IMR-90 (cell line): ENCODE data around the gene RNF166. TPM values are rescaled to one million over a fixed set of nuclear protein-coding genes. Genes with fewer than 3 reads are reported as not detected.
A peak's percentile ranks its signal among the peaks of the same experiment; 100 is the strongest.

Experiments
- ATAC-seq: fragments of 200-7000 bp; cut with Tn5 transposase; 2 replicates; pipeline ENCODE4 v1.9.1; 2020; ENCODE audit warnings: low read depth, mild to moderate bottlenecking, moderate library complexity
- BruUV-seq: library from RNA; stranded (reverse); fragments of 400-500 nt; replicated peaks from 2 replicates; lab custom pipeline; 2021; lab: Mats Ljungman, UMichigan
- CTCF ChIA-PET: fragments of 300-600 bp; formaldehyde crosslinking; extraction: SDS; loops from one replicate; lab custom pipeline; 2021; ENCODE audit warnings: antibody characterized with exemption; lab: Yijun Ruan, JAX
- POLR2A ChIA-PET: fragments of 300-600 bp; sonication (Branson Sonifier 250); formaldehyde crosslinking; loops from one replicate; lab custom pipeline; 2022; ENCODE audit warnings: antibody characterized with exemption; ENCODE audit not compliant: unreplicated experiment; lab: Charles Lee
- DNase-seq: peaks from one replicate; pipeline ENCODE4 v3.0.0; 2013
- H2AFZ ChIP-seq: replicated peaks from 2 replicates; pipeline ENCODE3; 2013; ENCODE audit warnings: low read length, mild to moderate bottlenecking; ENCODE audit not compliant: poor library complexity
- H2AK5ac ChIP-seq: 2 replicates; pipeline ENCODE4 v1.6.1; 2013; ENCODE audit warnings: low read depth, low read length, inconsistent platforms
- H2AK9ac ChIP-seq: replicated peaks from 2 replicates; pipeline ENCODE3; 2013; ENCODE audit warnings: mild to moderate bottlenecking, low read depth, low read length, moderate library complexity; ENCODE audit not compliant: poor library complexity
- H2BK120ac ChIP-seq: 2 replicates; pipeline ENCODE4 v1.6.1; 2013; ENCODE audit warnings: low read depth, low read length, inconsistent platforms
- H2BK15ac ChIP-seq: 3 replicates; pipeline ENCODE4 v1.6.1; 2013; ENCODE audit warnings: low read depth, low read length, inconsistent platforms
- H2BK20ac ChIP-seq: 2 replicates; pipeline ENCODE4 v1.6.1; 2013; ENCODE audit warnings: low read depth, mild to moderate bottlenecking, inconsistent platforms, low read length, moderate library complexity
- H2BK5ac ChIP-seq: 2 replicates; pipeline ENCODE4 v1.6.1; 2013; ENCODE audit warnings: mild to moderate bottlenecking, low read depth, low read length, inconsistent platforms; ENCODE audit not compliant: poor library complexity, severe bottlenecking
- H3K14ac ChIP-seq: replicated peaks from 2 replicates; pipeline ENCODE4 v1.6.1; 2013; ENCODE audit warnings: low read depth, low read length, inconsistent platforms
- H3K18ac ChIP-seq: 2 replicates; pipeline ENCODE4 v1.6.1; 2013; ENCODE audit warnings: low read depth, low read length, control low read depth
- H3K23ac ChIP-seq: 2 replicates; pipeline ENCODE4 v1.6.1; 2013; ENCODE audit warnings: low read depth, low read length, inconsistent platforms
- H3K27ac ChIP-seq: 2 replicates; pipeline ENCODE4 v1.5.1; 2013; ENCODE audit warnings: mild to moderate bottlenecking, control low read depth, low read length; ENCODE audit not compliant: insufficient read depth
- H3K27me3 ChIP-seq: 2 replicates; pipeline ENCODE4 v1.6.1; 2013; ENCODE audit warnings: low read length; ENCODE audit not compliant: control insufficient read depth, insufficient read depth
- H3K36me3 ChIP-seq: 2 replicates; pipeline ENCODE4 v1.6.1; 2013; ENCODE audit warnings: low read length, mixed read lengths; ENCODE audit not compliant: control insufficient read depth, insufficient read depth
- H3K4ac ChIP-seq: 2 replicates; pipeline ENCODE4 v1.6.1; 2013; ENCODE audit warnings: low read depth, low read length, inconsistent platforms
- H3K4me1 ChIP-seq: 2 replicates; pipeline ENCODE4 v1.6.1; 2013; ENCODE audit warnings: low read length, mixed read lengths; ENCODE audit not compliant: control insufficient read depth, insufficient read depth
- H3K4me2 ChIP-seq: 2 replicates; pipeline ENCODE4 v1.6.1; 2013; ENCODE audit warnings: low read depth, mild to moderate bottlenecking, control low read depth, low read length, moderate library complexity
- H3K4me3 ChIP-seq: 2 replicates; pipeline ENCODE4 v1.5.1; 2013; ENCODE audit warnings: low read depth, mild to moderate bottlenecking, control low read depth, low read length, moderate library complexity; ENCODE audit not compliant: insufficient read depth
- H3K56ac ChIP-seq: 2 replicates; pipeline ENCODE4 v1.6.1; 2013; ENCODE audit warnings: low read length, inconsistent platforms; ENCODE audit not compliant: insufficient read depth; ENCODE audit errors: extremely low read depth
- H3K79me1 ChIP-seq, 2 experiments: 2 replicates each; pipeline ENCODE4 v1.6.1; 2013; ENCODE audit warnings: low read length in 2 of 2, inconsistent platforms in 1 of 2, low read depth in 1 of 2
- H3K9ac ChIP-seq: 2 replicates; pipeline ENCODE4 v1.6.1; 2013; ENCODE audit warnings: low read depth, low read length, control low read depth
- H3K9me1 ChIP-seq: 2 replicates; pipeline ENCODE4 v1.6.1; 2013; ENCODE audit warnings: low read length, inconsistent platforms; ENCODE audit not compliant: insufficient read depth
- H3K9me3 ChIP-seq: 2 replicates; pipeline ENCODE4 v1.6.1; 2013; ENCODE audit warnings: low read length; ENCODE audit not compliant: control insufficient read depth, insufficient read depth
- H4K20me1 ChIP-seq: 2 replicates; pipeline ENCODE4 v1.6.1; 2013; ENCODE audit warnings: low read length, inconsistent platforms; ENCODE audit not compliant: insufficient read depth
- H4K5ac ChIP-seq: 2 replicates; pipeline ENCODE4 v1.6.1; 2013; ENCODE audit warnings: mild to moderate bottlenecking, low read depth, low read length, control low read depth
- H4K8ac ChIP-seq, 2 experiments: 2 replicates each; pipeline ENCODE4 v1.6.1; 2013; ENCODE audit warnings: low read depth in 2 of 2, low read length in 2 of 2, control low read depth in 1 of 2, inconsistent platforms in 1 of 2
- H4K91ac ChIP-seq: 2 replicates; pipeline ENCODE4 v1.6.1; 2013; ENCODE audit warnings: low read depth, low read length, inconsistent platforms; ENCODE audit not compliant: insufficient read depth
- BHLHE40 ChIP-seq: fragments of 150-350 bp; IDR thresholded peaks from 2 replicates; pipeline ENCODE4 v1.6.1; 2016; ENCODE audit warnings: mild to moderate bottlenecking, low read depth, low read length
- CEBPB ChIP-seq: IDR thresholded peaks from 2 replicates; pipeline ENCODE4 v1.6.1; 2012; ENCODE audit warnings: low read depth, low read length, improper control_type of control experiment
- CHD1 ChIP-seq: IDR thresholded peaks from 2 replicates; pipeline ENCODE4 v1.6.1; 2012; ENCODE audit warnings: low read depth, low read length, improper control_type of control experiment
- FOS ChIP-seq: fragments of 150-350 bp; IDR thresholded peaks from 2 replicates; pipeline ENCODE4 v1.6.1; 2016; ENCODE audit warnings: low read depth, low read length
- MAFK ChIP-seq: IDR thresholded peaks from 2 replicates; pipeline ENCODE4 v1.6.1; 2012; ENCODE audit warnings: low read depth, low read length, improper control_type of control experiment
- MAZ ChIP-seq: IDR thresholded peaks from 2 replicates; pipeline ENCODE4 v1.6.1; 2012; ENCODE audit warnings: low read depth, mild to moderate bottlenecking, low read length, improper control_type of control experiment, moderate library complexity, borderline replicate concordance
- MXI1 ChIP-seq: IDR thresholded peaks from 2 replicates; pipeline ENCODE4 v1.6.1; 2012; ENCODE audit warnings: low read depth, mild to moderate bottlenecking, low read length, moderate library complexity, borderline replicate concordance
- NFE2L2 ChIP-seq: fragments of 150-350 bp; IDR thresholded peaks from 2 replicates; pipeline ENCODE4 v1.6.1; 2016; ENCODE audit warnings: low read depth, mild to moderate bottlenecking, low read length
- POLR2A ChIP-seq: IDR thresholded peaks from 2 replicates; pipeline ENCODE4 v1.6.1; 2012; ENCODE audit warnings: mild to moderate bottlenecking, low read depth, low read length
- RAD21 ChIP-seq: IDR thresholded peaks from 2 replicates; pipeline ENCODE4 v1.6.1; 2012; ENCODE audit warnings: low read length, improper control_type of control experiment
- RCOR1 ChIP-seq: IDR thresholded peaks from 2 replicates; pipeline ENCODE4 v1.6.1; 2012; ENCODE audit warnings: mild to moderate bottlenecking, low read length, improper control_type of control experiment; ENCODE audit not compliant: insufficient replicate concordance
- RFX5 ChIP-seq: IDR thresholded peaks from 2 replicates; pipeline ENCODE4 v1.8.0; 2012; ENCODE audit warnings: low read depth, mild to moderate bottlenecking, low read length, moderate library complexity
- SMC3 ChIP-seq: fragments of 150-350 bp; IDR thresholded peaks from 2 replicates; pipeline ENCODE4 v1.6.1; 2016; ENCODE audit warnings: low read depth, mild to moderate bottlenecking, antibody characterized with exemption, low read length, moderate library complexity
- WGBS, 2 experiments: methylation state at CpG; one replicate each; pipeline versions ENCODE4 v1.1.5 to v1.1.7; 2013; ENCODE audit warnings: missing lambda C conversion rate in 2 of 2; ENCODE audit not compliant: insufficient read length in 1 of 2; ENCODE audit errors: extremely low coverage in 2 of 2; 5-methylcytosine and 5-hydroxymethylcytosine counted together
- dilution Hi-C: fragments of 300-500 bp; cut with HindIII; formaldehyde crosslinking; loops from one replicate; pipeline ENCODE4 v1.14.3; 2018; ENCODE audit warnings: low sequenced_read_pairs; ENCODE audit not compliant: unreplicated experiment
- in situ Hi-C: fragments of 300-500 bp; cut with MboI; formaldehyde crosslinking; loops from 3 replicates; pipeline ENCODE4 v1.14.3; 2019; ENCODE audit warnings: low sequenced_read_pairs, inconsistent platforms, mixed read lengths
- intact Hi-C: fragments of 100-400 bp; cut with micrococcal nuclease; formaldehyde crosslinking; loops from 2 replicates; pipeline ENCODE4 v1.10.0; 2022
- polyA plus RNA-seq, 3 experiments: library from polyadenylated mRNA; depleted of rRNA; stranded (reverse); fragments of >200 nt; gene quantifications; 2 replicates each; pipeline ENCODE4 v1.2.3, GENCODE V29; 2012; ENCODE audit warnings: low replicate concordance in 1 of 3
- total RNA-seq: library from RNA; depleted of rRNA; stranded (reverse); fragments of >200 nt; gene quantifications from 2 replicates; pipeline ENCODE4 v1.2.3, GENCODE V29; 2012
- TF ChIP-seq, protein P1 (sequence below): fragments of 150-350 bp; IDR thresholded peaks from 2 replicates; pipeline ENCODE4 v1.6.1; 2017; ENCODE audit warnings: mild to moderate bottlenecking, antibody characterized with exemption, low read length, low read depth
- TF ChIP-seq, protein P2 (sequence below): conservative IDR thresholded peaks from 2 replicates; pipeline ENCODE4 v1.5.1; 2012; ENCODE audit warnings: mild to moderate bottlenecking, low read depth, low read length, improper control_type of control experiment

RNF166 gene
- total and polyA plus RNA-seq, 2 of the 4 experiments (the other 2 are of a cell fraction), result 8.1 to 17.4 TPM

DNA sequence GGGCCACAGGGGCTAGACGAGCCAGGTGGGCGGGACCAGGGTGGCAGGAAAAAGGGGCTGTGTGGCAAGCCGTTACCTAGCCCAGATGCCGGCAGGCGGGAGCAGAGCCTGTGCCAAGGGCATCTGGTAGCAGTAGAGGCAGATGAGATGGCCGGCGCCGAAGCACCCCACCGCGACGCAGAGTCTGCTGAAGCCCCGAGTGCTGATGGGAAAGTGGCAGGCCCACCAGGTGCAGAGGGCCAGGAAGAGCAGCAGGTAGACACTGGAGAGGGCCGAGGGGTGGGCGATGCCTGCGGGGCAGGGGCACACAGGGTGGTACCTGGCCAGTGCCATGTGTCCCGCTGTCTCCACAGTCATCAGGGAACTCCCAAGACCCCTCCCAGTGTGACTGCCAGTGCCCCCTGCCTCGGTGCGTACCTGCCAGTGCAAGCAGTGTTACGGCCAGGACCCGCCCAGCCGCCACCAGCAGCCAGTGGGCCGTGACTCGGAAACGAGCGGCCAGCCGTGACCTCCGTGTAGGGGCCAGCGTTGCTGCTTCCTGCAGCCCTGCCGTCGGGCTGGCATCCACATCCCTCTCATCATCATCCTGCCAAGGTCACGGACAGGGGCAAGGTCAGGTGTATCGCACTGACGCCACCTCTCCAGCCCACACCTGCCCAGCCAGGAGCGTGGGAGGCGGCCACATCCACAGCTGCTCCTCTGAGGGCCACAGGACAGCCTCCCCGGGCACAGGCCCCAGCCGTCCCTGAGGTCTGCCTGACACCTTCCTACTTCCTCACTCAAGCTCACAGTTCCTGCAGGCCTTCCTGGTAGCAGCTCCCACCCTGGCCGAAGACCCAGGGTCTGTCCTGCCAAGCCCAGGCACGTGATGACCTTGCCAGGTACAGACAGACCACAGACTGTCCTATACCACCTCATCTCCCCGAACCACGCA lies 32.2 kb upstream of the RNF166 start:
- no peak overlapping the region for H3K23ac ChIP-seq
- peak overlapping the region; percentile 72 for H2AK9ac ChIP-seq
- no peak overlapping the region for H3K56ac ChIP-seq
- intact Hi-C loops (no loop called here), dilution Hi-C loops (no loop called here), in situ Hi-C loops (no loop called here)
- ATAC-seq (no peak), DNase-seq (no peak)
- H3K27me3 ChIP-seq, result no peaks in the 10 kb centered on the region
- H3K9me1 ChIP-seq, result no peaks in the 10 kb centered on the region
- peaks cover 46% of the 10 kb centered on the region for H4K20me1 ChIP-seq
- H3K79me1 ChIP-seq, result peaks cover 10 to 63% of the 10 kb centered on the region in 2 experiments
- H2BK5ac ChIP-seq, result no peak overlapping the region
- no peak overlapping the region for H2AFZ ChIP-seq
- H3K4me1 ChIP-seq, result no peaks in the 10 kb centered on the region
- ChIA-PET CTCF (interaction anchor here (0.7 to 1.5 kb wide), 7 partner anchors 9 to 119 kb away, joined by 3 to 5 read pairs (median 4); partner anchors contain the start of genes APRT and TRAPPC2L), POLR2A (no interaction called here)
- H3K4me2 ChIP-seq, result no peak overlapping the region
- no peak overlapping the region for H4K5ac ChIP-seq
- H3K4me3 ChIP-seq, result no peak overlapping the region
- no peak overlapping the region for H3K4ac ChIP-seq
- no peak overlapping the region for H3K18ac ChIP-seq
- no peak overlapping the region for H2BK120ac ChIP-seq
- no peak overlapping the region for H2BK20ac ChIP-seq
- no peak overlapping the region for H4K91ac ChIP-seq
- H3K14ac ChIP-seq, result no peak overlapping the region
- no peak overlapping the region for H3K9ac ChIP-seq
- no peak overlapping the region for H3K27ac ChIP-seq
- WGBS, 2 experiments, result 92% methylated on average over 31 of the region's 41 CpGs; no CpG with 5 or more reads in 1 of the 2 experiments
- H3K9me3 ChIP-seq, result no peaks in the 10 kb centered on the region
- BruUV-seq, result no TSS peak
- H2AK5ac ChIP-seq, result no peak overlapping the region
- H4K8ac ChIP-seq, result no peak overlapping the region
- H2BK15ac ChIP-seq, result no peak overlapping the region
- H3K36me3 ChIP-seq, result peaks cover 60% of the 10 kb centered on the region
- TF ChIP-seq POLR2A (no peak), MAZ (no peak), CEBPB (no peak), RCOR1 (no peak), MAFK (no peak), BHLHE40 (no peak), FOS (no peak), NFE2L2 (no peak), RAD21 (no peak), SMC3 (no peak), MXI1 (no peak), RFX5 (no peak), CHD1 (no peak)
- TF ChIP-seq, protein P1, sequence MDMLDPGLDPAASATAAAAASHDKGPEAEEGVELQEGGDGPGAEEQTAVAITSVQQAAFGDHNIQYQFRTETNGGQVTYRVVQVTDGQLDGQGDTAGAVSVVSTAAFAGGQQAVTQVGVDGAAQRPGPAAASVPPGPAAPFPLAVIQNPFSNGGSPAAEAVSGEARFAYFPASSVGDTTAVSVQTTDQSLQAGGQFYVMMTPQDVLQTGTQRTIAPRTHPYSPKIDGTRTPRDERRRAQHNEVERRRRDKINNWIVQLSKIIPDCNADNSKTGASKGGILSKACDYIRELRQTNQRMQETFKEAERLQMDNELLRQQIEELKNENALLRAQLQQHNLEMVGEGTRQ, result no peak
- TF ChIP-seq, protein P2, sequence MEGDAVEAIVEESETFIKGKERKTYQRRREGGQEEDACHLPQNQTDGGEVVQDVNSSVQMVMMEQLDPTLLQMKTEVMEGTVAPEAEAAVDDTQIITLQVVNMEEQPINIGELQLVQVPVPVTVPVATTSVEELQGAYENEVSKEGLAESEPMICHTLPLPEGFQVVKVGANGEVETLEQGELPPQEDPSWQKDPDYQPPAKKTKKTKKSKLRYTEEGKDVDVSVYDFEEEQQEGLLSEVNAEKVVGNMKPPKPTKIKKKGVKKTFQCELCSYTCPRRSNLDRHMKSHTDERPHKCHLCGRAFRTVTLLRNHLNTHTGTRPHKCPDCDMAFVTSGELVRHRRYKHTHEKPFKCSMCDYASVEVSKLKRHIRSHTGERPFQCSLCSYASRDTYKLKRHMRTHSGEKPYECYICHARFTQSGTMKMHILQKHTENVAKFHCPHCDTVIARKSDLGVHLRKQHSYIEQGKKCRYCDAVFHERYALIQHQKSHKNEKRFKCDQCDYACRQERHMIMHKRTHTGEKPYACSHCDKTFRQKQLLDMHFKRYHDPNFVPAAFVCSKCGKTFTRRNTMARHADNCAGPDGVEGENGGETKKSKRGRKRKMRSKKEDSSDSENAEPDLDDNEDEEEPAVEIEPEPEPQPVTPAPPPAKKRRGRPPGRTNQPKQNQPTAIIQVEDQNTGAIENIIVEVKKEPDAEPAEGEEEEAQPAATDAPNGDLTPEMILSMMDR, result no peak
